HL-60 (cell line): Measurements from ENCODE around the gene WTIP.
"Not testable (repeated sequence)": the region's sequence is repeated elsewhere in the genome, so short reads cannot be mapped to it uniquely, and the experiment has no call there.

ENCODE experiments used
- DNase-seq, 2 experiments: peaks; one replicate each; pipeline ENCODE4 v3.0.0-alpha.2; 2010 to 2020; ENCODE audit warnings: low read depth in 1 of 2, low spot score in 1 of 2
- H3K27ac ChIP-seq: fragments of 250-450 bp; sonication (Bioruptor Pico); replicated peaks from 2 replicates; pipeline ENCODE4 v1.5.1; 2020; ENCODE audit warnings: mild to moderate bottlenecking, moderate library complexity
- H3K27me3 ChIP-seq: fragments of 250-450 bp; sonication (Bioruptor Pico); 2 replicates; pipeline ENCODE4 v1.5.1; 2021; ENCODE audit warnings: mild to moderate bottlenecking, moderate library complexity; ENCODE audit not compliant: insufficient read depth, poor library complexity, severe bottlenecking
- H3K4me3 ChIP-seq: replicated peaks from 2 replicates; pipeline ENCODE4 v1.5.1; 2011; ENCODE audit warnings: mild to moderate bottlenecking, control low read depth, low read length; ENCODE audit not compliant: insufficient read depth
- GABPA ChIP-seq: IDR thresholded peaks from 2 replicates; pipeline ENCODE4 v1.6.1; 2012; ENCODE audit warnings: low read depth
- POLR2AphosphoS5 ChIP-seq: IDR thresholded peaks from 2 replicates; pipeline ENCODE4 v1.6.1; 2012; ENCODE audit warnings: low read depth
- SPI1 ChIP-seq: IDR thresholded peaks from 2 replicates; pipeline ENCODE4 v1.6.1; 2012; ENCODE audit warnings: low read depth, mild to moderate bottlenecking, borderline replicate concordance
- TF ChIP-seq, protein P1 (sequence below): IDR thresholded peaks from 2 replicates; pipeline ENCODE4 v1.6.1; 2012; ENCODE audit warnings: low read depth; ENCODE audit not compliant: insufficient replicate concordance
- TF ChIP-seq, protein P2 (sequence below): IDR thresholded peaks from one replicate; pipeline ENCODE4 v1.5.1; 2011; ENCODE audit warnings: low read length, control low read depth, inconsistent platforms; ENCODE audit not compliant: insufficient read depth

The WTIP gene

DNA sequence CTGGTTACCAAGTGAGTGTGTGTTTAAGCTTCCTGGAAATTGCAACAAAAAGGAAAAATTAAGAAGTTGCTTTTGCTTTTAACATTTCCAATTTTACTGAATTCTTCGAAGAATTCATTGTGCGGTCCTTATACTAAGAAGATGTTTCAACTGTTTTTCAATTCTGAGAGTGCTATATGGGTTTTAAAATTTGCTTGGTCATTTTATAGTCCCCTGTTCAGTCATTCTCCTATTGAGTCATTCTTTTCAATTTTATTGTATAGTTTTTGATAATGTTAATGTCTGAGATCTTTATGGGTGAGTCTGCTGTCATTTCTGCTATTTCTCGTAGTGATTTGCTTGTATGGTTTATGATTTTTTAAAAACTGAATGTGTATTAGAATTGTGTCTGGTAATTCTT is 26.9 kb upstream of the WTIP start:
- TF ChIP-seq, protein P1, sequence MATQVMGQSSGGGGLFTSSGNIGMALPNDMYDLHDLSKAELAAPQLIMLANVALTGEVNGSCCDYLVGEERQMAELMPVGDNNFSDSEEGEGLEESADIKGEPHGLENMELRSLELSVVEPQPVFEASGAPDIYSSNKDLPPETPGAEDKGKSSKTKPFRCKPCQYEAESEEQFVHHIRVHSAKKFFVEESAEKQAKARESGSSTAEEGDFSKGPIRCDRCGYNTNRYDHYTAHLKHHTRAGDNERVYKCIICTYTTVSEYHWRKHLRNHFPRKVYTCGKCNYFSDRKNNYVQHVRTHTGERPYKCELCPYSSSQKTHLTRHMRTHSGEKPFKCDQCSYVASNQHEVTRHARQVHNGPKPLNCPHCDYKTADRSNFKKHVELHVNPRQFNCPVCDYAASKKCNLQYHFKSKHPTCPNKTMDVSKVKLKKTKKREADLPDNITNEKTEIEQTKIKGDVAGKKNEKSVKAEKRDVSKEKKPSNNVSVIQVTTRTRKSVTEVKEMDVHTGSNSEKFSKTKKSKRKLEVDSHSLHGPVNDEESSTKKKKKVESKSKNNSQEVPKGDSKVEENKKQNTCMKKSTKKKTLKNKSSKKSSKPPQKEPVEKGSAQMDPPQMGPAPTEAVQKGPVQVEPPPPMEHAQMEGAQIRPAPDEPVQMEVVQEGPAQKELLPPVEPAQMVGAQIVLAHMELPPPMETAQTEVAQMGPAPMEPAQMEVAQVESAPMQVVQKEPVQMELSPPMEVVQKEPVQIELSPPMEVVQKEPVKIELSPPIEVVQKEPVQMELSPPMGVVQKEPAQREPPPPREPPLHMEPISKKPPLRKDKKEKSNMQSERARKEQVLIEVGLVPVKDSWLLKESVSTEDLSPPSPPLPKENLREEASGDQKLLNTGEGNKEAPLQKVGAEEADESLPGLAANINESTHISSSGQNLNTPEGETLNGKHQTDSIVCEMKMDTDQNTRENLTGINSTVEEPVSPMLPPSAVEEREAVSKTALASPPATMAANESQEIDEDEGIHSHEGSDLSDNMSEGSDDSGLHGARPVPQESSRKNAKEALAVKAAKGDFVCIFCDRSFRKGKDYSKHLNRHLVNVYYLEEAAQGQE, result no peak
- TF ChIP-seq SPI1 (no peak), POLR2AphosphoS5 (no peak)
- DNase-seq, result no peak
- no peak overlapping the region for H3K4me3 ChIP-seq
- H3K27ac ChIP-seq, result no peak overlapping the region
- H3K27me3 ChIP-seq, result no peaks in the 10 kb centered on the region

DNA sequence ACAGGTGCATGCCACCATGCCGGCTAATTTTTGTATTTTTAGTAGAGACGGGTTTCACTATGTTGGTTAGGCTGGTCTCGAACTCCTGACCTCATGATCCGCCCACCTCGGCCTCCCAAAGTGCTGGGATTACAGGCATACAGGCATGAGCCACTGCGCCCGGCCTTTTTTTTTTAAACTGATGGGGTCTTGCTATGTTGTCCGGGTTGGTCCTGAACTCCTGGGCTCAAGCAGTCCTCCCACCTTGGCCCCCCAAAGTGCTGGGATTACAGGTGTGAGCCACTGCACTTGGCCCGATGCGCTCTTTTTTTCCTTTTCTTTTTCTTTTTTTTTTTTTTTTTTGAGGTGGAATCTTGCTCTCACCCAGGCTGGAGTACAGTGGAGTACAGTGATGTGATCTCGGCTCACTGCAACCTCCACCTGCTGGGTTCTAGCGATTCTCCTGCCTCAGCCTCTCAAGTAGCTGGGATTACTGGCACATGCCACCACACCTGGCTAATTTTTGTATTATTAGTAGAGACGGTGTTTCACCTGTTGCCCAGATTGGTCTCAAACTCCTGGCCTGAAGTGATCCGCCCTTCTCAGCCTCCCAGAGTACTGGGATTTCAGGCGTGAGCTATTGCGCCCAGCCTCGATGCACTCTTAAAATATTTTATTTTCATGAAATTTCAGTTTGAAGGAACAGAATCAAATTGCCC is 25.6 kb upstream of the WTIP start:
- H3K27me3 ChIP-seq, H3K4me3 ChIP-seq, DNase-seq, H3K27ac ChIP-seq: not testable (repeated sequence)

DNA sequence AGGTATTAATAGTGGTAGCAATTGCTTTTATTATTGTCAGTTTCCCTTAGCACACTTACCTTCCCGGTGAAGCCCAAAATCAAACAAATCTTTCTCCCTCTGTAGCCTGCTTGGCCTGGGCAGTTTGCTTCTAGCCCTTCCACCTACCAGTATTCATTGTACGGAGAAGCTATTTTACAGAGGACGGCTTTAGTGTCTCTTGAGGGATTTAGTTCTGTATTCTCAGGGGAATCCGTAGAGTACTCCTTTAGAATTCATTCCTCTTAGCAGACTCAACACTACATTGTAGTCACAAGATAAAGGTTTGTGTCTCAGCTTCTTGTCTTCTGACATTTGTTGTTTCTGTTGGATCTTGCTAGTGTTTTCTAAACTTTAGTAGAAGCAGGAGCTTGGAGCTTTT is 24.1 kb upstream of the WTIP start:
- H3K27me3 ChIP-seq, result no peaks in the 10 kb centered on the region
- H3K27ac ChIP-seq, result no peak overlapping the region
- H3K4me3 ChIP-seq, result no peak overlapping the region

DNA sequence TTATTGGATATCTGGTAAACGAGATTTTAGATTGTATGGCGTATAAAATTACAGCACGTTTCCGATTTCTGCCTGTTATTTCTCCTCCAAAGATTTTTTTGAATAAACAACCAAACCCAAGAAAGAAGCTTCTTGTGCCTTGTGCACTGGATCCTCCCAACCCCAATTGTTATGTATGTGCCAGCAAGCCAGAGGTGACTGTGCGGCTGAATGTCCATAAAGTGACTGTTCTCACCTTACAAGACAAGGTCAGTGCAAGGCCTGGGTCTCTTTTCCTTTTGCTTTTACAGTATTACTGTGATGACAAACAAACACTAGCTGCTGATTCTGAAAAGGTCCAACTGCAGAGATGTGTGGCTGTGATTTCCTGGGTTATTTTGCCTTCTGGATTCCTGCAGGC is 22.9 kb upstream of the WTIP start:
- H3K27ac ChIP-seq, result no peak overlapping the region
- H3K4me3 ChIP-seq, result no peak overlapping the region
- TF ChIP-seq, protein P1, result no peak
- TF ChIP-seq, protein P2, sequence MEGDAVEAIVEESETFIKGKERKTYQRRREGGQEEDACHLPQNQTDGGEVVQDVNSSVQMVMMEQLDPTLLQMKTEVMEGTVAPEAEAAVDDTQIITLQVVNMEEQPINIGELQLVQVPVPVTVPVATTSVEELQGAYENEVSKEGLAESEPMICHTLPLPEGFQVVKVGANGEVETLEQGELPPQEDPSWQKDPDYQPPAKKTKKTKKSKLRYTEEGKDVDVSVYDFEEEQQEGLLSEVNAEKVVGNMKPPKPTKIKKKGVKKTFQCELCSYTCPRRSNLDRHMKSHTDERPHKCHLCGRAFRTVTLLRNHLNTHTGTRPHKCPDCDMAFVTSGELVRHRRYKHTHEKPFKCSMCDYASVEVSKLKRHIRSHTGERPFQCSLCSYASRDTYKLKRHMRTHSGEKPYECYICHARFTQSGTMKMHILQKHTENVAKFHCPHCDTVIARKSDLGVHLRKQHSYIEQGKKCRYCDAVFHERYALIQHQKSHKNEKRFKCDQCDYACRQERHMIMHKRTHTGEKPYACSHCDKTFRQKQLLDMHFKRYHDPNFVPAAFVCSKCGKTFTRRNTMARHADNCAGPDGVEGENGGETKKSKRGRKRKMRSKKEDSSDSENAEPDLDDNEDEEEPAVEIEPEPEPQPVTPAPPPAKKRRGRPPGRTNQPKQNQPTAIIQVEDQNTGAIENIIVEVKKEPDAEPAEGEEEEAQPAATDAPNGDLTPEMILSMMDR, result no peak
- TF ChIP-seq GABPA, result no peak
- no peak for TF ChIP-seq POLR2AphosphoS5
- no peaks in the 10 kb centered on the region for H3K27me3 ChIP-seq
- no peak for DNase-seq

More for the DNA sequence above, 24.1 kb upstream of the WTIP start:
- no peak for DNase-seq
- no peak for TF ChIP-seq GABPA
- no peak for TF ChIP-seq SPI1
- TF ChIP-seq, protein P2, result no peak
- no peak for TF ChIP-seq POLR2AphosphoS5

DNA sequence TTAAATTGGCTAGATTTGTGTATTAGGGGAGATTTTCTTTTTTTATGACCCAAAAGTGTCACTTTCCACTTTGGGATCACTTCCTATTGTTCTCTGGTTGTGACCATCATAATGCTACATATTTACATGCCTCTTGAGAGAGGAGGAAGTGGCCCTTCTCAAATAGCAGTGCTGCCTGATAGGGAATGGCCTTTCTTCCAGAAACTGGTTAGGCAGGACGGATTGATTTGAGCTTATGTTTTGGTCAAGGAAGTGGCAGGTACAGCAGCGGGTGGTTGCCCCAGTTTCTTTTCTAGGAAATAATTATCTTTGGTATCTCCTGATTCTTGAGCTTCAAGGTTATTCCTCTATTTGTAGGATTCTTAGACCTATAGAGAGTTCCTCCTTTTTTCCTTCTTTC is 21.9 kb upstream of the WTIP start:
- no peak for TF ChIP-seq SPI1
- no peak overlapping the region for H3K4me3 ChIP-seq
- no peaks in the 10 kb centered on the region for H3K27me3 ChIP-seq
- no peak for DNase-seq
- H3K27ac ChIP-seq, result no peak overlapping the region
